IMR-90 (cell line): Measurements from ENCODE around the gene LTBP1. TPM values are rescaled to one million over a fixed set of nuclear protein-coding genes. Genes with fewer than 3 reads are reported as not detected.

ENCODE experiments used
- ATAC-seq: fragments of 200-7000 bp; cut with Tn5 transposase; 2 replicates; pipeline ENCODE4 v1.9.1; 2020; ENCODE audit warnings: low read depth, mild to moderate bottlenecking, moderate library complexity
- BruUV-seq: library from RNA; stranded (reverse); fragments of 400-500 nt; replicated peaks from 2 replicates; lab custom pipeline; 2021; lab: Mats Ljungman, UMichigan
- CTCF ChIA-PET: fragments of 300-600 bp; formaldehyde crosslinking; extraction: SDS; loops from one replicate; lab custom pipeline; 2021; ENCODE audit warnings: antibody characterized with exemption; lab: Yijun Ruan, JAX
- POLR2A ChIA-PET: fragments of 300-600 bp; sonication (Branson Sonifier 250); formaldehyde crosslinking; loops from one replicate; lab custom pipeline; 2022; ENCODE audit warnings: antibody characterized with exemption; ENCODE audit not compliant: unreplicated experiment; lab: Charles Lee
- DNase-seq: peaks from one replicate; pipeline ENCODE4 v3.0.0; 2013
- H2AFZ ChIP-seq: replicated peaks from 2 replicates; pipeline ENCODE3; 2013; ENCODE audit warnings: low read length, mild to moderate bottlenecking; ENCODE audit not compliant: poor library complexity
- H2AK5ac ChIP-seq: 2 replicates; pipeline ENCODE4 v1.6.1; 2013; ENCODE audit warnings: low read depth, low read length, inconsistent platforms
- H2AK9ac ChIP-seq: replicated peaks from 2 replicates; pipeline ENCODE3; 2013; ENCODE audit warnings: mild to moderate bottlenecking, low read depth, low read length, moderate library complexity; ENCODE audit not compliant: poor library complexity
- H2BK120ac ChIP-seq: 2 replicates; pipeline ENCODE4 v1.6.1; 2013; ENCODE audit warnings: low read depth, low read length, inconsistent platforms
- H2BK15ac ChIP-seq: 3 replicates; pipeline ENCODE4 v1.6.1; 2013; ENCODE audit warnings: low read depth, low read length, inconsistent platforms
- H2BK20ac ChIP-seq: 2 replicates; pipeline ENCODE4 v1.6.1; 2013; ENCODE audit warnings: low read depth, mild to moderate bottlenecking, inconsistent platforms, low read length, moderate library complexity
- H2BK5ac ChIP-seq: 2 replicates; pipeline ENCODE4 v1.6.1; 2013; ENCODE audit warnings: mild to moderate bottlenecking, low read depth, low read length, inconsistent platforms; ENCODE audit not compliant: poor library complexity, severe bottlenecking
- H3K14ac ChIP-seq: replicated peaks from 2 replicates; pipeline ENCODE4 v1.6.1; 2013; ENCODE audit warnings: low read depth, low read length, inconsistent platforms
- H3K18ac ChIP-seq: 2 replicates; pipeline ENCODE4 v1.6.1; 2013; ENCODE audit warnings: low read depth, low read length, control low read depth
- H3K23ac ChIP-seq: 2 replicates; pipeline ENCODE4 v1.6.1; 2013; ENCODE audit warnings: low read depth, low read length, inconsistent platforms
- H3K27ac ChIP-seq: 2 replicates; pipeline ENCODE4 v1.5.1; 2013; ENCODE audit warnings: mild to moderate bottlenecking, control low read depth, low read length; ENCODE audit not compliant: insufficient read depth
- H3K27me3 ChIP-seq: 2 replicates; pipeline ENCODE4 v1.6.1; 2013; ENCODE audit warnings: low read length; ENCODE audit not compliant: control insufficient read depth, insufficient read depth
- H3K36me3 ChIP-seq: 2 replicates; pipeline ENCODE4 v1.6.1; 2013; ENCODE audit warnings: low read length, mixed read lengths; ENCODE audit not compliant: control insufficient read depth, insufficient read depth
- H3K4ac ChIP-seq: 2 replicates; pipeline ENCODE4 v1.6.1; 2013; ENCODE audit warnings: low read depth, low read length, inconsistent platforms
- H3K4me1 ChIP-seq: 2 replicates; pipeline ENCODE4 v1.6.1; 2013; ENCODE audit warnings: low read length, mixed read lengths; ENCODE audit not compliant: control insufficient read depth, insufficient read depth
- H3K4me2 ChIP-seq: 2 replicates; pipeline ENCODE4 v1.6.1; 2013; ENCODE audit warnings: low read depth, mild to moderate bottlenecking, control low read depth, low read length, moderate library complexity
- H3K4me3 ChIP-seq: 2 replicates; pipeline ENCODE4 v1.5.1; 2013; ENCODE audit warnings: low read depth, mild to moderate bottlenecking, control low read depth, low read length, moderate library complexity; ENCODE audit not compliant: insufficient read depth
- H3K56ac ChIP-seq: 2 replicates; pipeline ENCODE4 v1.6.1; 2013; ENCODE audit warnings: low read length, inconsistent platforms; ENCODE audit not compliant: insufficient read depth; ENCODE audit errors: extremely low read depth
- H3K79me1 ChIP-seq, 2 experiments: 2 replicates each; pipeline ENCODE4 v1.6.1; 2013; ENCODE audit warnings: low read length in 2 of 2, inconsistent platforms in 1 of 2, low read depth in 1 of 2
- H3K9ac ChIP-seq: 2 replicates; pipeline ENCODE4 v1.6.1; 2013; ENCODE audit warnings: low read depth, low read length, control low read depth
- H3K9me1 ChIP-seq: 2 replicates; pipeline ENCODE4 v1.6.1; 2013; ENCODE audit warnings: low read length, inconsistent platforms; ENCODE audit not compliant: insufficient read depth
- H3K9me3 ChIP-seq: 2 replicates; pipeline ENCODE4 v1.6.1; 2013; ENCODE audit warnings: low read length; ENCODE audit not compliant: control insufficient read depth, insufficient read depth
- H4K20me1 ChIP-seq: 2 replicates; pipeline ENCODE4 v1.6.1; 2013; ENCODE audit warnings: low read length, inconsistent platforms; ENCODE audit not compliant: insufficient read depth
- H4K5ac ChIP-seq: 2 replicates; pipeline ENCODE4 v1.6.1; 2013; ENCODE audit warnings: mild to moderate bottlenecking, low read depth, low read length, control low read depth
- H4K8ac ChIP-seq, 2 experiments: 2 replicates each; pipeline ENCODE4 v1.6.1; 2013; ENCODE audit warnings: low read depth in 2 of 2, low read length in 2 of 2, control low read depth in 1 of 2, inconsistent platforms in 1 of 2
- H4K91ac ChIP-seq: 2 replicates; pipeline ENCODE4 v1.6.1; 2013; ENCODE audit warnings: low read depth, low read length, inconsistent platforms; ENCODE audit not compliant: insufficient read depth
- CEBPB ChIP-seq: IDR thresholded peaks from 2 replicates; pipeline ENCODE4 v1.6.1; 2012; ENCODE audit warnings: low read depth, low read length, improper control_type of control experiment
- SMC3 ChIP-seq: fragments of 150-350 bp; IDR thresholded peaks from 2 replicates; pipeline ENCODE4 v1.6.1; 2016; ENCODE audit warnings: low read depth, mild to moderate bottlenecking, antibody characterized with exemption, low read length, moderate library complexity
- WGBS, 2 experiments: methylation state at CpG; one replicate each; pipeline versions ENCODE4 v1.1.5 to v1.1.7; 2013; ENCODE audit warnings: missing lambda C conversion rate in 2 of 2; ENCODE audit not compliant: insufficient read length in 1 of 2; ENCODE audit errors: extremely low coverage in 2 of 2; 5-methylcytosine and 5-hydroxymethylcytosine counted together
- dilution Hi-C: fragments of 300-500 bp; cut with HindIII; formaldehyde crosslinking; loops from one replicate; pipeline ENCODE4 v1.14.3; 2018; ENCODE audit warnings: low sequenced_read_pairs; ENCODE audit not compliant: unreplicated experiment
- in situ Hi-C: fragments of 300-500 bp; cut with MboI; formaldehyde crosslinking; loops from 3 replicates; pipeline ENCODE4 v1.14.3; 2019; ENCODE audit warnings: low sequenced_read_pairs, inconsistent platforms, mixed read lengths
- intact Hi-C: fragments of 100-400 bp; cut with micrococcal nuclease; formaldehyde crosslinking; loops from 2 replicates; pipeline ENCODE4 v1.10.0; 2022
- polyA plus RNA-seq, 3 experiments: library from polyadenylated mRNA; depleted of rRNA; stranded (reverse); fragments of >200 nt; gene quantifications; 2 replicates each; pipeline ENCODE4 v1.2.3, GENCODE V29; 2012; ENCODE audit warnings: low replicate concordance in 1 of 3
- total RNA-seq: library from RNA; depleted of rRNA; stranded (reverse); fragments of >200 nt; gene quantifications from 2 replicates; pipeline ENCODE4 v1.2.3, GENCODE V29; 2012
- TF ChIP-seq, protein P1 (sequence below): fragments of 150-350 bp; IDR thresholded peaks from 2 replicates; pipeline ENCODE4 v1.6.1; 2016; ENCODE audit warnings: low read depth, mild to moderate bottlenecking, low read length, moderate library complexity, borderline replicate concordance

The LTBP1 gene
- total and polyA plus RNA-seq, 2 of the 4 experiments (the other 2 are of a cell fraction), result 235 to 326 TPM

DNA sequence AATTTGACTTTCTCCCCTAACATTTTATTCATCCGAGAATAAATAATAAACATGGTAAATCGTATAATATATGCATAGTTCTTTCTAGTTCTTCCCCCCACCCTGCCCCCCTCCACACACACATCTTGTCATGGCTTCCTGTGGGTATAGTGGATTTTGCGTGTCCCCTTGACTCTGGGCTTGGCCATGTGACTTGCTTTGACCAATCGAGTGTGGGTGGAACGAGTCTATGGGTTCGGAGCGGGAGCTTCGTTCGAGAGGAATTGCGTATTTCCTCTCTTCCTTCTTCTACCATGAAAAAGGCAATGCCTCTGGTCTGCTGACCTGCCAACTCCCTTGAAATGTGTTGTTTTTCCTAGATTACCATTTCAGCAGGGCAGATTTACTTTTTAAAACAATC is 175.2 kb downstream of the LTBP1 start:
- Histone ChIP-seq H4K5ac (no peak overlapping the region), H3K36me3 (peaks cover 3% of the 10 kb centered on the region; the same call in 1 of the 2 replicates), H3K4me3 (no peak overlapping the region), H3K9me1 (peaks cover 7% of the 10 kb centered on the region; the same call in 1 of the 2 replicates), H3K14ac (no peak overlapping the region), H2BK120ac (no peak overlapping the region), H4K8ac (no peak overlapping the region), H3K4ac (no peak overlapping the region), H3K27ac (no peak overlapping the region), H2AFZ (no peak overlapping the region), H2BK15ac (no peak overlapping the region), H3K27me3 (no peaks in the 10 kb centered on the region), H4K20me1 (no peaks in the 10 kb centered on the region), H3K4me2 (no peak overlapping the region), H3K79me1 (peaks cover 22 to 32% of the 10 kb centered on the region in 2 experiments), H2AK9ac (no peak overlapping the region), H3K18ac (no peak overlapping the region), H3K56ac (no peak overlapping the region), H3K9me3 (no peaks in the 10 kb centered on the region), H2BK5ac (no peak overlapping the region), H3K4me1 (peaks cover 6% of the 10 kb centered on the region), H2AK5ac (peak overlapping the region; percentile 34; the same call in 1 of the 2 replicates), H2BK20ac (no peak overlapping the region), H4K91ac (no peak overlapping the region), H3K23ac (no peak overlapping the region), H3K9ac (no peak overlapping the region)
- dilution Hi-C loops, result no loop called here
- DNase-seq (no peak), ATAC-seq (no peak)
- CTCF ChIA-PET, result interaction anchor here (0.5 kb wide), 1 partner anchor 180 kb away, joined by 5 read pairs; no protein-coding TSS in a partner anchor
- in situ Hi-C loops, result no loop called here
- intact Hi-C loops, result no loop called here
- BruUV-seq, result no TSS peak
- POLR2A ChIA-PET, result no interaction called here
- TF ChIP-seq CEBPB (no peak), SMC3 (no peak)
- TF ChIP-seq, protein P1, sequence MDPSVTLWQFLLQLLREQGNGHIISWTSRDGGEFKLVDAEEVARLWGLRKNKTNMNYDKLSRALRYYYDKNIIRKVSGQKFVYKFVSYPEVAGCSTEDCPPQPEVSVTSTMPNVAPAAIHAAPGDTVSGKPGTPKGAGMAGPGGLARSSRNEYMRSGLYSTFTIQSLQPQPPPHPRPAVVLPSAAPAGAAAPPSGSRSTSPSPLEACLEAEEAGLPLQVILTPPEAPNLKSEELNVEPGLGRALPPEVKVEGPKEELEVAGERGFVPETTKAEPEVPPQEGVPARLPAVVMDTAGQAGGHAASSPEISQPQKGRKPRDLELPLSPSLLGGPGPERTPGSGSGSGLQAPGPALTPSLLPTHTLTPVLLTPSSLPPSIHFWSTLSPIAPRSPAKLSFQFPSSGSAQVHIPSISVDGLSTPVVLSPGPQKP, result no peak
- no CpG with 5 or more reads among the region's 10 CpGs for WGBS, 2 experiments
